ENCODE data around the gene TSEN54. TPM values are rescaled to one million over a fixed set of nuclear protein-coding genes. Genes with fewer than 3 reads are reported as not detected.

TSEN54 gene
- polyA plus RNA-seq, 1 donor (not counting 4 experiments of a cell fraction or from before 2014, with no cell fraction given): 24.1 TPM

GRCh38 chr17:75571885-75572215 lies 55.5 kb downstream of the TSEN54 start:
- Histone ChIP-seq H2AFZ (ENCODE audit: control insufficient read depth, low read length) (no peak overlapping the region), H3K4me1 (ENCODE audit: control insufficient read depth, extremely low read depth, insufficient read depth, low read length) (no peaks in the 10 kb centered on the region), H3K9me3 (ENCODE audit: control insufficient read depth, low read depth, low read length) (no peaks in the 10 kb centered on the region), H3K27me3 (ENCODE audit: control insufficient read depth, extremely low read depth, insufficient read depth, low read length) (no peaks in the 10 kb centered on the region), H3K27ac (ENCODE audit: control insufficient read depth, insufficient read depth, low read length) (no peak overlapping the region), H3K9me1 (ENCODE audit: control insufficient read depth, extremely low read depth, insufficient read depth, low read length) (no peaks in the 10 kb centered on the region), H3K4me3 (ENCODE audit: control insufficient read depth in 2 of 3, extremely low read depth in 1 of 3, insufficient read depth in 2 of 3, low read depth in 1 of 3, low read length in 3 of 3) (no peak overlapping the region), H3K79me2 (ENCODE audit: control insufficient read depth, insufficient read depth, low read length) (no peaks in the 10 kb centered on the region), H3K36me3 (ENCODE audit: control insufficient read depth in 2 of 2, extremely low read depth in 1 of 2, insufficient read depth in 2 of 2, low read length in 2 of 2) (peaks cover 4 to 14% of the 10 kb centered on the region in 2 experiments), H3K4me2 (ENCODE audit: control insufficient read depth, extremely low read depth, insufficient read depth, low read depth, low read length) (no peak overlapping the region), H3K9ac (ENCODE audit: control insufficient read depth, extremely low read depth, insufficient read depth, low read length) (no peak overlapping the region), H4K20me1 (ENCODE audit: control insufficient read depth, extremely low read depth, insufficient read depth, low read length) (no peaks in the 10 kb centered on the region)
- dilution Hi-C loops (cut with MboI; ENCODE audit: extremely low pct_ligation_motif_present, low sequenced_read_pairs): no loop called here
- no peak for FAIRE-seq
- no peak for DNase-seq (ENCODE audit: low read depth, low spot score)
- TF ChIP-seq CTCF (optimal IDR thresholded peaks at IDR 0.05 in 1 of 3, IDR thresholded peaks at IDR 0.05 in 1 of 3, conservative IDR thresholded peaks at IDR 0.05 in 1 of 3; ENCODE audit: extremely low read depth in 1 of 3, insufficient read depth in 2 of 3, low read length in 3 of 3) (no peak), EZH2 (IDR thresholded peaks at IDR 0.05; ENCODE audit: low read length) (no peak)

GRCh38 chr17:75572713-75573539 lies 56.6 kb downstream of the TSEN54 start:
- H3K4me2 ChIP-seq (ENCODE audit: control insufficient read depth, extremely low read depth, insufficient read depth, low read depth, low read length): no peak overlapping the region
- no peak overlapping the region for H3K4me3 ChIP-seq (ENCODE audit: control insufficient read depth in 2 of 3, extremely low read depth in 1 of 3, insufficient read depth in 2 of 3, low read depth in 1 of 3, low read length in 3 of 3)
- no peaks in the 10 kb centered on the region for H3K9me3 ChIP-seq (ENCODE audit: control insufficient read depth, low read depth, low read length)
- TF ChIP-seq CTCF (optimal IDR thresholded peaks at IDR 0.05 in 1 of 3, IDR thresholded peaks at IDR 0.05 in 1 of 3, conservative IDR thresholded peaks at IDR 0.05 in 1 of 3; ENCODE audit: extremely low read depth in 1 of 3, insufficient read depth in 2 of 3, low read length in 3 of 3) (no peak), EZH2 (IDR thresholded peaks at IDR 0.05; ENCODE audit: low read length) (no peak)
- no peaks in the 10 kb centered on the region for H3K9me1 ChIP-seq (ENCODE audit: control insufficient read depth, extremely low read depth, insufficient read depth, low read length)
- FAIRE-seq: no peak
- no peak overlapping the region for H3K9ac ChIP-seq (ENCODE audit: control insufficient read depth, extremely low read depth, insufficient read depth, low read length)
- dilution Hi-C loops (cut with MboI; ENCODE audit: extremely low pct_ligation_motif_present, low sequenced_read_pairs): no loop called here
- no peaks in the 10 kb centered on the region for H3K4me1 ChIP-seq (ENCODE audit: control insufficient read depth, extremely low read depth, insufficient read depth, low read length)
- no peaks in the 10 kb centered on the region for H3K27me3 ChIP-seq (ENCODE audit: control insufficient read depth, extremely low read depth, insufficient read depth, low read length)
- H3K27ac ChIP-seq (ENCODE audit: control insufficient read depth, insufficient read depth, low read length): no peak overlapping the region
- no peaks in the 10 kb centered on the region for H3K79me2 ChIP-seq (ENCODE audit: control insufficient read depth, insufficient read depth, low read length)
- peaks cover 4 to 14% of the 10 kb centered on the region in 2 experiments for H3K36me3 ChIP-seq (ENCODE audit: control insufficient read depth in 2 of 2, extremely low read depth in 1 of 2, insufficient read depth in 2 of 2, low read length in 2 of 2)
- DNase-seq (ENCODE audit: low read depth, low spot score): no peak
- no peaks in the 10 kb centered on the region for H4K20me1 ChIP-seq (ENCODE audit: control insufficient read depth, extremely low read depth, insufficient read depth, low read length)
- no peak overlapping the region for H2AFZ ChIP-seq (ENCODE audit: control insufficient read depth, low read length)

All from keratinocyte (primary cell).